Naive thymus-derived CD8-positive, alpha-beta T cell (primary cell): Measurements from ENCODE around the gene S1PR1. TPM values are rescaled to one million over a fixed set of nuclear protein-coding genes. Genes with fewer than 3 reads are reported as not detected.
"Not testable (repeated sequence)": the region's sequence is repeated elsewhere in the genome, so short reads cannot be mapped to it uniquely, and the experiment has no call there.

ENCODE experiments used
- ATAC-seq, 2 donors: fragments of 150-1000 bp; cut with Tn5 transposase in 1 of 2; sonication (Bioruptor Pico), chemical (Tn5 transposase) in 1 of 2; 1 replicate in 1 of 2; 2 replicates in 1 of 2; pipeline ENCODE4 v1.10.0; 2021; ENCODE audit warnings: mild to moderate bottlenecking in 2 of 2, moderate library complexity in 2 of 2
- POLR2A ChIA-PET: fragments of 350-600 bp; sonication (Branson Sonifier 250); formaldehyde crosslinking; loops from one replicate; lab custom pipeline; 2021; ENCODE audit warnings: antibody characterized with exemption; lab: Charles Lee
- DNase-seq, 10 donors: peaks; one replicate each; pipeline versions ENCODE4 v3.0.0 to v3.0.0-alpha.2; 2020 to 2022
- H3K27ac Mint-ChIP-seq, 10 donors: one replicate each; pipeline ENCODE4 v1.8.0; 2020 to 2022; ENCODE audit warnings: mild to moderate bottlenecking in 10 of 10, mixed read lengths in 10 of 10, moderate library complexity in 4 of 10, inconsistent platforms in 1 of 10
- H3K27me3 Mint-ChIP-seq, 5 donors: one replicate each; pipeline ENCODE4 v1.8.0; 2021 to 2022; ENCODE audit warnings: mixed read lengths in 5 of 5
- H3K36me3 Mint-ChIP-seq, 3 donors: one replicate each; pipeline ENCODE4 v1.8.0; 2020 to 2022; ENCODE audit warnings: mixed read lengths in 3 of 3, mild to moderate bottlenecking in 2 of 3, inconsistent platforms in 1 of 3
- H3K4me1 Mint-ChIP-seq, 4 donors: one replicate each; pipeline ENCODE4 v1.8.0; 2021 to 2022; ENCODE audit warnings: mixed read lengths in 4 of 4
- H3K4me3 Mint-ChIP-seq, 10 donors: one replicate each; pipeline ENCODE4 v1.8.0; 2020 to 2022; ENCODE audit warnings: mild to moderate bottlenecking in 10 of 10, mixed read lengths in 10 of 10, moderate library complexity in 6 of 10, inconsistent platforms in 1 of 10
- H3K9me3 Mint-ChIP-seq, 9 donors: one replicate each; pipeline ENCODE4 v1.8.0; 2020 to 2022; ENCODE audit warnings: mixed read lengths in 9 of 9, mild to moderate bottlenecking in 3 of 9, inconsistent platforms in 1 of 9, moderate library complexity in 1 of 9
- polyA plus RNA-seq, 3 donors: library from polyadenylated mRNA; unstranded; fragments of 300-500 nt; fragmentation: Illumina TruSeq; gene quantifications; one replicate each; pipeline ENCODE4 v1.2.3, GENCODE V29; 2021
- total RNA-seq, 8 experiments: library from RNA in 2 of 8; stranded (reverse) in 2 of 8; gene quantifications; one replicate each; pipeline ENCODE4 v1.2.3 and lab custom pipeline; 2021 to 2026

S1PR1 gene
- total and polyA plus RNA-seq, 5 experiments from 2014 or later, result 143 to 292 (median 174) TPM

- H3K27me3 Mint-ChIP-seq, result no peaks in the 10 kb centered on the region
- no peak for ATAC-seq
- H3K4me1 Mint-ChIP-seq, result peaks cover 0 to 7% (median 2%) of the 10 kb centered on the region in 4 donors
- no peaks in the 10 kb centered on the region for H3K36me3 Mint-ChIP-seq
- H3K4me3 Mint-ChIP-seq, result no peak overlapping the region
- DNase-seq, result no peak
- POLR2A ChIA-PET, result no interaction called here
- peak overlapping the region in 1 of 10 donors; percentile 16 for H3K27ac Mint-ChIP-seq
- no peaks in the 10 kb centered on the region for H3K9me3 Mint-ChIP-seq
Observed at GRCh38 chr1:101203820-101204540, 32.8 kb upstream of the S1PR1 start.

- Mint-ChIP-seq H3K4me1 (peaks cover 0 to 7% (median under 1%) of the 10 kb centered on the region in 4 donors), H3K9me3 (no peaks in the 10 kb centered on the region), H3K4me3 (no peak overlapping the region), H3K27me3 (no peaks in the 10 kb centered on the region), H3K36me3 (no peaks in the 10 kb centered on the region), H3K27ac (peak overlapping the region in 1 of 10 donors; percentile 34)
- ATAC-seq, result no peak
- POLR2A ChIA-PET, result no interaction called here
- no peak for DNase-seq
Observed at GRCh38 chr1:101205457-101205856, 31.4 kb upstream of the S1PR1 start.

GRCh38 chr1:101206139-101206538 lies 30.7 kb upstream of the S1PR1 start:
- ATAC-seq, POLR2A ChIA-PET, H3K27me3 Mint-ChIP-seq, DNase-seq, H3K36me3 Mint-ChIP-seq, H3K4me3 Mint-ChIP-seq, H3K4me1 Mint-ChIP-seq, H3K9me3 Mint-ChIP-seq: not testable (repeated sequence)
- H3K27ac Mint-ChIP-seq, result peak overlapping the region in 1 of 10 donors; percentile 34

- H3K36me3 Mint-ChIP-seq, DNase-seq, ATAC-seq, H3K9me3 Mint-ChIP-seq, H3K4me1 Mint-ChIP-seq, H3K27me3 Mint-ChIP-seq, H3K4me3 Mint-ChIP-seq, H3K27ac Mint-ChIP-seq: not testable (repeated sequence)
- POLR2A ChIA-PET, result interaction anchor here (0.9 kb wide), 1 partner anchor 13 kb away, joined by 3 read pairs; no protein-coding TSS in a partner anchor
Observed at GRCh38 chr1:101207271-101207670, 29.5 kb upstream of the S1PR1 start.

GRCh38 chr1:101207891-101208290 lies 28.9 kb upstream of the S1PR1 start:
- peaks cover 0 to 7% (median 2%) of the 10 kb centered on the region in 4 donors for H3K4me1 Mint-ChIP-seq
- no peaks in the 10 kb centered on the region for H3K36me3 Mint-ChIP-seq
- H3K27ac Mint-ChIP-seq, result peak overlapping the region in 1 of 10 donors; percentile 76
- H3K9me3 Mint-ChIP-seq, result no peaks in the 10 kb centered on the region
- no peak overlapping the region for H3K4me3 Mint-ChIP-seq
- no peaks in the 10 kb centered on the region for H3K27me3 Mint-ChIP-seq
- DNase-seq (no peak), ATAC-seq (no peak)
- POLR2A ChIA-PET, result interaction anchor here (0.8 to 0.9 kb wide), 2 partner anchors 13 to 28 kb away, joined by 3 read pairs; no protein-coding TSS in a partner anchor

- DNase-seq (no peak), ATAC-seq (no peak)
- no peaks in the 10 kb centered on the region for H3K36me3 Mint-ChIP-seq
- POLR2A ChIA-PET, result interaction anchor here (1.0 kb wide), 1 partner anchor 20 kb away, joined by 3 read pairs; no protein-coding TSS in a partner anchor
- no peaks in the 10 kb centered on the region for H3K9me3 Mint-ChIP-seq
- H3K4me1 Mint-ChIP-seq, result peaks cover 0 to 4% (median under 1%) of the 10 kb centered on the region in 4 donors
- H3K27me3 Mint-ChIP-seq, result no peaks in the 10 kb centered on the region
- H3K27ac Mint-ChIP-seq, result peak overlapping the region in 3 of 10 donors; percentile 32 to 56 (median 40)
- H3K4me3 Mint-ChIP-seq, result no peak overlapping the region
Observed at GRCh38 chr1:101215363-101216011, 21.3 kb upstream of the S1PR1 start.

- no peak for ATAC-seq
- H3K36me3 Mint-ChIP-seq, result no peaks in the 10 kb centered on the region
- peaks cover 3 to 9% (median 4%) of the 10 kb centered on the region in 4 donors for H3K4me1 Mint-ChIP-seq
- H3K27ac Mint-ChIP-seq, result peak overlapping the region in 1 of 10 donors; percentile 14
- no peak for DNase-seq
- no peaks in the 10 kb centered on the region for H3K27me3 Mint-ChIP-seq
- POLR2A ChIA-PET, result interaction anchor here (0.7 kb wide), 1 partner anchor 80 kb away, joined by 3 read pairs; no protein-coding TSS in a partner anchor
- H3K4me3 Mint-ChIP-seq, result no peak overlapping the region
- no peaks in the 10 kb centered on the region for H3K9me3 Mint-ChIP-seq
Observed at GRCh38 chr1:101216623-101217022, 20.2 kb upstream of the S1PR1 start.

GRCh38 chr1:101217148-101217547 lies 19.7 kb upstream of the S1PR1 start:
- Mint-ChIP-seq H3K4me1 (peaks cover 7 to 15% (median 8%) of the 10 kb centered on the region in 4 donors), H3K27ac (peak overlapping the region in 2 of 10 donors; percentile 1 to 14), H3K27me3 (no peaks in the 10 kb centered on the region), H3K4me3 (no peak overlapping the region), H3K36me3 (no peaks in the 10 kb centered on the region), H3K9me3 (no peaks in the 10 kb centered on the region)
- ATAC-seq (no peak), DNase-seq (no peak)
- POLR2A ChIA-PET, result no interaction called here

GRCh38 chr1:101218968-101219367 lies 17.9 kb upstream of the S1PR1 start:
- not testable (repeated sequence) for H3K27me3 Mint-ChIP-seq, H3K36me3 Mint-ChIP-seq, H3K4me3 Mint-ChIP-seq, H3K9me3 Mint-ChIP-seq, ATAC-seq, DNase-seq
- H3K4me1 Mint-ChIP-seq, result peaks cover 8 to 17% (median 9%) of the 10 kb centered on the region in 4 donors
- POLR2A ChIA-PET, result interaction anchor here (0.6 kb wide), 1 partner anchor 16 kb away, joined by 3 read pairs; no protein-coding TSS in a partner anchor
- H3K27ac Mint-ChIP-seq, result peak overlapping the region in 1 of 10 donors; percentile 8

- POLR2A ChIA-PET, result interaction anchor here (1.3 kb wide), 1 partner anchor 12 kb away, joined by 3 read pairs; no protein-coding TSS in a partner anchor
- H3K9me3 Mint-ChIP-seq, result no peaks in the 10 kb centered on the region
Observed at GRCh38 chr1:101219924-101220870, 16.6 kb upstream of the S1PR1 start.

GRCh38 chr1:101220906-101221305 lies 15.9 kb upstream of the S1PR1 start:
- ATAC-seq (no peak), DNase-seq (no peak)
- POLR2A ChIA-PET, result interaction anchor here (1.3 kb wide), 1 partner anchor 13 kb away, joined by 3 read pairs; no protein-coding TSS in a partner anchor
- Mint-ChIP-seq H3K4me3 (no peak overlapping the region), H3K4me1 (peaks cover 8 to 17% (median 9%) of the 10 kb centered on the region in 4 donors), H3K27me3 (no peaks in the 10 kb centered on the region), H3K36me3 (no peaks in the 10 kb centered on the region), H3K9me3 (no peaks in the 10 kb centered on the region), H3K27ac (peak overlapping the region in 1 of 10 donors; percentile 17)

More at GRCh38 chr1:101219924-101220870, 16.6 kb upstream of the S1PR1 start:
- no peak overlapping the region for H3K27ac Mint-ChIP-seq
- peaks cover 8 to 17% (median 9%) of the 10 kb centered on the region in 4 donors for H3K4me1 Mint-ChIP-seq
- H3K4me3 Mint-ChIP-seq, result no peak overlapping the region
- DNase-seq (no peak), ATAC-seq (no peak)
- H3K36me3 Mint-ChIP-seq, result no peaks in the 10 kb centered on the region
- no peaks in the 10 kb centered on the region for H3K27me3 Mint-ChIP-seq

- ATAC-seq (no peak), DNase-seq (no peak)
- POLR2A ChIA-PET, result no interaction called here
- no peaks in the 10 kb centered on the region for H3K36me3 Mint-ChIP-seq
- peaks cover 8 to 17% (median 9%) of the 10 kb centered on the region in 4 donors for H3K4me1 Mint-ChIP-seq
- peak overlapping the region in 2 of 10 donors; percentile 40 to 54 for H3K4me3 Mint-ChIP-seq
- no peaks in the 10 kb centered on the region for H3K27me3 Mint-ChIP-seq
- peak overlapping the region in 4 of 10 donors; percentile 13 to 63 (median 32) for H3K27ac Mint-ChIP-seq
- no peaks in the 10 kb centered on the region for H3K9me3 Mint-ChIP-seq
Observed at GRCh38 chr1:101221945-101222429, 14.8 kb upstream of the S1PR1 start.
